NCI-H2107 (cell line): Measurements from ENCODE around the gene ZNF593OS.

Experiments
- DNase-seq: peaks from one replicate; lab custom pipeline; 2025; lab: John Stamatoyannopoulos, UW

The ZNF593OS gene

DNA sequence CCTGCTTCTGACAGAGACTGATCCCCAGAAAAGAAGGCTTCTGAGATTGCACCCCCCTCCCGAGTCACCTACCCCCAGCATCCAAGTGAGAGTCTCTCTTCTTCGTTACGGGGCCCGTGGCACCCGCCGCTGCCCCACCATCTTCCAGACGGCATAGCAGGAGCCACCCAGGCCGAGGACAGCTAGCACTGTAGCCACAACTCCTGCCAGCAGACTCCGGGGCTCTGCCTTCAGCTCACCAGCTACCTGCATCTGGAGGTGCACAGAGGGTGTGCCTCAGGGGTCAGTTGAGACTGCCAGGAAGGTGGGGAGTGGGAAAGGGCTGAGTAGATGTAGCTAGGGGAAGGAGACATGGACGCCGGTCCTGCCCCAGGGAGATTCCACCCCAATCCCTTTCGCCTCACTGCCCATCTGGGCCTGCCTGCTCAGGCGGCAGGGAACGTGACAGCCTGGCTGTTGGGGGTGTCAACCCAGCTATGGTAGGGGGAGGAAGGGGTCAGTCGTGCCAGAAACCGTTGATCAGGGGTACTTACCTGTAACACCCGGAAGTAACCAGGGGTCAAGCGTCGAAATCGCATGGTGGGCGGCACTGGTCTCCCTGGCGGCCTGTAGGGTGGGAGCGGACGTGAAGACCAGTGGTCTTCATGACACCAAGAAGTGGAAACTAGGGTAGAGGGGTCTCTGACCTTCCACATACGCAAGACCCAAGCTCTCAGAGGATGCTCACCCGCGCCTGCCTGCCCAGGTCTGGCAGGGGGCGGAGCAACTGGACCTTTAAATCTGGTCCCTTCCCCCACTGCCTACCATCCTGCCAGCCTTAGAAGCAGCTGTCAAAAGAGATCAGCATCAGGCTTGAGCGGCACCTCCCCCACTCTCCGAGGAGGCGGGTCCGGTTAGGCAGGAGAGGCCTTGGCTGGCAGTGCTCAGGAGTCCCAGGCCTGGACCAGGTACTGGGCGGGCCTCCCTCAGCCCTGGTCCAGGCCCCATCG, at the start of gene ZNF593OS:
TSS of gene ZNF593OS (minus strand) at position 749 of the 989 bp plus-strand sequence. CDS start at position 578, 171 bp downstream.
- no peak for DNase-seq

DNA sequence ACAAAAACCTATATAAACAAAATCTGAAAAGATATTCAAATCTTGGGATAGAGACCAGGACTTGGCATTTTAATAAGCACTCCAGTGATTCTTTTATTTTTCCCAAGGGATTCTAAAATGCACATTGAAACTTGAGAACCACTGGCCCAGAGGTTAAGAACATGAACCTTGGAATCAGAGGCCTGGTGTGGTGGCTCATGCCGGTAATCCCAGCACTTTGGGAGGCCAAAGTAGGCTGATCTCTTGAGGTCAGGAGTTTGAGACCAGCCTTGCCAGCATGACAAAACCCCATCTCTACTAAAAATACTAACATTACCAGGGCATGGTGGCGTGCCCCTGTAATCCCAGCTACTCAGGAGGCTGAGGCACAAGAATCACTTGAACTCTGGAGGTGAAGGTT, 49.5 kb upstream of the ZNF593OS start:
- DNase-seq: no peak

DNA sequence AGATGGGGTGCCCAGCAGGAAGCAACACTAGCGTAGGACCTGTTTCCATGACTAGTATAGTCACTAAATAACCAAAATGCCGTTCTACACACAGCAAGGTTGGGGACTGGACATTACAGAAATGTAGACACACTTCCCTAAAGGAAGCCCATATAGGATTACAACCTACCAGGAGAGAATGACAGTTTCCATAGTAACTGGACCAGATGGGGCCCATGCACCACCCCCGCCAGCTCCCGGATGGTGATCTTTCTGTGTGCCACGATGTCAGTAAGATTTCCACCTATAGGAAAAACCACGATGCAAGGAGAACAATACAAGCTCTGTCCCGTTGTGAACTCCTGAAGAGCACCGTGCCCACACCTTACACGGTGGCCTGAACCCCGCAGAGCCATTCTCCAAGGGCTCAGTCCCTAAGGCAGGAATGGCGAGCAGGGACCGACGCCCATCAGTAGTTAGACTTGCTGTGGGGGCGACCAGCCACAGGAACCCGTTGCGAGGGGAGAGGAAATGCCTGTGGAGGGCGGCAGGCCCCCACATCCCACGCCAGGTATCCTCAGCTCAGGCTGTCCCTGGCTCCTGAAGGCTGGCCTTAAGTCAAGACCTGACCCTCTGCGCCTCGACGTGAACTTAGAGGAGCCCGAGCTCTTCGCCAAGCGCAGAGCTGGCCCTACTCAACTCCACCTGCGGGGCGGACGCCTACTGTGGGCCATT, 48.7 kb upstream of the ZNF593OS start:
- DNase-seq: no peak

DNA sequence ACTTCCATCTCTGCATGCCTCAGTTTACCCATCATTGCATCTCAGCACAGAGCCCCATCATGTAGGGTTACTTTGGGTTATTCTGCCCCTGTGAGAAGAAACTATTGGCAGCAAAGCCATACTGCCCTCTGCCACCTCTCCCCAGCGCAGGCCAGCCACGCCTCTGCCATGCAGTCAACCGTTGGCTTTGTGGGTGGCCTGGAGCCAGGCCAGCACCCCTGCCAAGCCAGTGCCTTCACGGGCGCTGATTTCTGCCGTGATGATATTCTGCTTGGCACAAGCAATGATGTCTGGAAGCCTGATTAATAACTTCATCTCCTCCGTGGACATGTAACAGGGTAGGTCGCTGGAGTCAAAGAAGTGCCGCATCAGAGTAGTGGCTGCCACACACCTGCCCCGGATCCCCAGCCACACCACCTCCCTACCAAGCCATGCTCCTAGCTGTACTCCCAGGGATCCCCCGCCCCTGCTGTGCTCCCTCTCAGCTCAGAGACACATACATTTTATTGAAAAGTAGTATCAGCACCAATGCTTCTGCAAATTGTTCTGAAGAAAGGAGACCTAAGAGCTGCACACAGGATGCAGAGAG, 47.4 kb upstream of the ZNF593OS start:
- no peak for DNase-seq

DNA sequence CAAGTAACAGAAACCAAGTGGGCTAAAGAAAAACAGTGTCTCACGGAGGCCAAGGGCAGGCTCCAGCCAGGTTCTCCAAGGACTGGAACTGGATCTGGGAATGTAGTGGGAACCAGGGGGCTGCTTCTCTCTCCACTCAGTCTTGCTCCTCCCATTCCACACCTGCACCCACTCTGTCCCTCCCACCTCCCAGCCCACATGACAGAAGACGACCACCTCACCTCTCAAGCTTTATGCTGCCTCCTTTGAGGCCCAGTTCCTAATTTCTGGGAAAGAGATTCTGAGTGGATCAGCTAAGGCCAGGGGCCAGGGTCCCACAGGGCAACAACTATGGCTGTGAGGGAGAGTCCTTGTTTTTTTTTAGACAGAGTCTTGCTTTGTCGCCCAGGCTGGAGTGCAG, 43.6 kb upstream of the ZNF593OS start:
- DNase-seq: no peak

DNA sequence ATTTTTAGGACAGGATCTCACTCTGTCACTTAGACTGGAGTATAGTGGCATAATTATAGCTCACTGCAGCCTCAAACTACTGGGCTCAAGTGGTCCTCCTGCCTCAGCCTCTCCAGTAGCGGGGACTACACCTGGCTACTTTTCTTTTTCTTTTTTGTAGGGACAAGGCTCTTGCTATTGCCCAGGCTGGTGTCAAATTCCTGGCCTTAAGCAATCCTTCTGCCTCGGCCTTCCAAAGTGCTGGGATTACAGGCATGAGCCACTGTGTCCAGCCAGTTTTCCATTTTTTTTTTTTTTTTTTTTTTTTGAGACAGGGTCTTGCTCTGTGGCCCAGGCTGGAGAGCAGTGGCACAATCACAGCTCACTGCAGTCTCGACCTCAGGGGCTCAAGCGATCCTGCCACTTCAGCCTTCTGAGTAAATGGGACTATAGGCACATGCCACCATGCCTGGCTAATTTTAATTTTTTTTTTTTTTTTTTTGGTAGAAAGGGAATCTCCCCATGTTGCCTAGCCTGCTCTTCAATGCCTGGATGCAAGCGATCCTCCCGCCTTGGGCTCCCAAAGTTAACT, 41.8 kb upstream of the ZNF593OS start:
- DNase-seq: no peak

DNA sequence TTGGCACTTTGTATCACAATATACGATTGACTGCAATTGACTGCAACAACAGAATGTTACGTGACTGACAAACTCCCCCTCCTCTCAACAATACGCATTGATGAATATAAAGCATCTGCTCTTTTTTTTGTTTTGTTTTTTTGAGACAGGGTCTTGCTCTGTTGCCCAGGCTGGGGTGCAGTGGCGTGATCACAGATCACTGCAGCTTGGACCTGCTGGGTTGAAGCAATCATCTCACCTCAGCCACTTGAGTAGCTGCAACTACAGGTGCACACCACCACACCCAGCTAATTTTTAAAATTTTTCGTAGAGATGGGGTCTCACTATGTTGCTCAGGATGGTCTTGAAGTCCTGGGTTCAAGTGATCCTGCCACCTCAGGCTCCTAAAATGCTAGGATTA, 41.1 kb upstream of the ZNF593OS start:
- no peak for DNase-seq

DNA sequence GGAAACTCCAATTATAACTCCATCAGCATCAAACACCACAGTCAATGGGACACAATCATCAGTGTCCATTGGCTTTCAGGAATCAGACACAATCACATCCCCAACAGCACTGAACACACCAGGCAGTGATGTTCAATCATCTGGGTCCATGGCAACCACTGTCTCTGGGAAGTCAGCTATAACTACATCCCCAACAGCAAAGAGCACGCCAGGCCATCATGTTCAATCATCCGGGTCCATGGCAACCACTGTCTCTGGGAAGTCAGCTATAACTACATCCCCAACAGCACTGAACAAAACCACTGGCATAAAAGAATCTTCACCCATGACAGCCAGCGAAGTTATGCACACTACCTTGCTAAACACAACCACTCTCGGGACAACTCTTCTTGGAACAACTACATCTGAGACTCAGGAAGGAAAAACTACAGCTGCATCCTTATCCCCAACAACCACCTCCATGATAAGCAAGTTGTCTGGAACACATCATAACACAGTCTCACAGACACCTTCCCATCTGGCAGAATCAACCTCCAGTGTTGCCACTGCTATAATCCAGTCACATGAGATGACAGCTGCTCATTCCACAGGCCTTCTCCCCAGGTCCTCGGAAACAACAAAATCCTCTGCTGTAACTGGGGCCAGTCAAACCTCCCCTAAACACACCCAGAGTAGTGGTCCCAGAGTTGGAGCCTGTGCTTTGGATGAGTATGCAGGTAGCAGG, 38.7 kb upstream of the ZNF593OS start:
- no peak for DNase-seq

DNA sequence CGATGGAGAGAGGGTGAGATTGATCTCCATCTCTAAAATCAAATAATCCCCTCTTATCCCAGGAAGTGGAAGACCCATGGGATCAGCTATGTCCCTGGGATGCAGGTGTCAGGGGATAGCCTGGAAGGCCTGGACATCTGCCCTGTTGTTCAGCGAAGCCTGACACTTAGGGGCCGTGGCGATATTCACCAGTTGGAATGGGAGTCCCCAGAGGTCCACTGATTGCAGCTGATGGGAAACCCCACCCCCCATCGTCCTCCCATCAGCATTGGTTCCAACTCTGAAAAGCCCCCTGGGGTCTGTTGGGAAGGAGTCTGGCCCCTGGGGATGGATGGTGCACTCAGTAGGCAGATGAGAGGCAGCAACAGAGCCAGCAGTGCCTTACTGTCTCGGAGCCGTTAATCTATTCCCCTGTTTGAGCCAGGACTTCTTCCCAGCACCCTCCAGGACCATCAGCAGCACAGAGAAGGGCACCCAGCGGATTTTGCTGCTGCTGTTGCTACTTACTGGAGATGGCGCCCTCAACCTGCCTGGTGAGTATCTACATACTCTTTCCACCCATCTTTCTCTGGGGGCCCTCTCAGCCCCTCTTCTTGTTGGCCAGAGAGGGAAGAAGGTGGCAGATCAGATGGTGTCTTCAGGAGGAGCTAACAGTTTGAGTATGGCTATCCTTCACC, 32.1 kb upstream of the ZNF593OS start:
- DNase-seq: no peak

DNA sequence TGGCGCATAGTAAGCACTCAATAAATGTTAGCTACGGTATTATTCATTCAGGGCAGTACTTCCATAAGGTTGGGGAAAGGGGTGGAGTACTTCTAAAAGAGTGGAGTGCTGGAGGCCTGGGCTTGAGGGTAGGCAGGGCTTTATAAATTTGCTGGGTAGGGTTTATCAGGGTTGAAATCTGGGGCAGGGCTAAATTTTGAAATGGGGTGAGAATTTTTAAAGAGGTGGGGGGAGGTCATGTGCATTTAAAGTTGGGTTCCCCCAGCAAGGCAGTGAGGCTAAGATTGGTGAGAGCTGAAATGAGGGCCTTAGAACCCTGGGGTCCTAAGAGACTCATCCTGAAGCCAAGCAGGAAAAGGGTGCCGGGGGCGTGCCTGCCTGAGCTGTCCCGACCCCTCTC, 28.8 kb upstream of the ZNF593OS start:
- DNase-seq: no peak

DNA sequence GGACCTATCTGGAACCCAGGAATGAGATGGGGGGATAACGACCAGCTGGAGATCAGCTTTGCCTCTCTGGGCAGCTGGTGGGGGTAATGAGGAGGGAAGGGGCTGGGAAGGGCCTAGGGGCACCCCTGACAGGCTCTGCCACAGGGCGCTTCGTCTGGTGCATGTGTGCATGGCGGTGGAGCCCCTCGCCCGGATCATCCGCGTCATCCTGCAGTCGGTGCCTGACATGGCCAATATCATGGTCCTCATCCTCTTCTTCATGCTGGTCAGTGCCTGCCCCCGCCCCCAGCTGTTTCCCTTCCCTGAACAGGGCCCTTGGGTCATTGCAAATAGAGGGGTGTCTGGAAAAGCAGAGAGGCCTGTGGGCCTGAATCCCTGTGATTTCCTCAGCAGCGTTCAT, 26.2 kb upstream of the ZNF593OS start:
- no peak for DNase-seq

DNA sequence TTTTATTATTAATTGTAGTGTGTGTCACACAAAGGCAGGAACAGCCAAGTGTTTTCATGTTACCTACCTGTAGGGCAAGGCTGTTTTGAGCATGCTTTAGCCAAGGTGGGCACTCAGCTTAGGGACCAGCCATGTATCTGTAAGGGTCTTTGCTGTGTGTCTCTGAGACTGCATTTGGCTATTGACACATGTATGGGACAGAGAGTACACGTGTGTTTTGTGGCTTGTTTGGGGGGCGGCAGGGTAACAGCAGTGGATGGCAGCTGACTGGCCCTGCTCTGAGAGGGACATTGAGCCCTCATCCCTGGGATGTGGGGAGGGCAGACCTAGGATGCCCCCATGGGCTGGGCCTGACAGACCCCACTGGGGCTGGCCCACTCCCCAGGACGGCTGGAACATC, 25.7 kb upstream of the ZNF593OS start:
- no peak for DNase-seq

DNA sequence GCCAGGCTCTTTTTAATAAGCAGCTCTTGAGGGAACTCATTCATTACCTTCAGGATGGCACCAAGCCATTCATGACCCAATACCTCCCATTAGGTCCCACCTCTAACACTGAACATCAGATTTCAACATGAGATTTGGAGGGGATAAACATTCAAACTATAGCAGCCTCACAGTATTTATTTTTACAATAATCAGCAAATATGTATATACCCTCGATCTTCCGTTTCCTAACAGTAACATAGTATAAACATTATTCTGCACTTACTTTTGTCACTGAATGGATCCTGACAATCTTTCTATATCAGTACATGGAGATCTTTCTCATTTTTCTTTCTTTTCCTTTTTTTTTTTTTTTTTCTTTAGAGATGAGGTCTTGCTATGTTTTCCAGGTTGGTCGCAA, 24.2 kb upstream of the ZNF593OS start:
- no peak for DNase-seq

DNA sequence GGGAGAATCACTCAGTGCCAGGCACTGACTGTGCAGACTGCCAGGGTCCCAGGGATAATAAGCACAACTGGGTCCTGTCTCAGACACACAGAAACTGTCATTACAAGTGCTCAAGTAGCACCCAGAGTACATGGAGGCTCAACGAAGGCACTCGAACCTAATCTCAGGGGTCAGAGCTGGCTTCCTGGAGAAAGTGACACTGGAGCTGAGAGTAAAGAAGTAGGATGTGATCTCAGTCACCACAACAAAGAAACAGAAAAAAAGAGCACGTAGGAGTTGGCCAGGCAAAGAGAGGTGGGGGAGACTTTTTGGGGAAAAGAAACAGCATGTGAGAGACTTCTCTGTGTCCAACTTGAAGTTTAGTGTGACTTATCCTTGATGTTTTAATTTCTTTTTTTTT, 20.1 kb upstream of the ZNF593OS start:
- DNase-seq: no peak

DNA sequence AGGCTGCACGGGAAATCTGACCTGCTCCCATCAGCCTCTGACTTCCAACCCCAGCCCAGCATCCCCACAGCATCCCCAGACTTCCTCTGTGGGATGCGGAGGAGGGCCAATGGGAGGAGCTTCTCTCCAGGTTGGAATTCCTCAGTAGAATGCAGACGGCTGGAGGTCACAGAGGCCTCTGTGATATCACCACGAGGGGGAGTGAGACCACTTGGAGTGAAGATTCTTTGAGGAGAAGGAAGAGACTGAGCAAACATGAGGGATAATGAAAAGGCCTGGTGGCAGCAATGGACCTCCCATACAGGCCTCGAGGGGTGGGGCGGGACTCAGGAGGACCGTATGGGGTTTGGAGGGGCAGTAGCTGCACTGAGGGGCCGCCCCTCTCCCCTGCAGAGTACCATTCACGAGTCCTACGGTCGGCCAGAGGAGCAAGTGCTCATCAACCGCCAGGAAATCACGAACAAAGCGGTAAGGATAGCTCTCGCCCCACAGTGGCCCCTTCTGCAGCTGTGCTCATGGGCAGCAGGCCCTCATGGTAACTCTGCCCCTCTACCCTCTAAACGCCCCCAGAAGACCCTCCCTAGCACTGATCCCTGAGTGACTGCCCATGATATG, 18.8 kb upstream of the ZNF593OS start, which contains the start of gene CATSPER4:
TSS of gene CATSPER4 (plus strand) at position 230 of the 615 bp plus-strand sequence. CDS start at position 256, 26 bp downstream.
- no peak for DNase-seq

DNA sequence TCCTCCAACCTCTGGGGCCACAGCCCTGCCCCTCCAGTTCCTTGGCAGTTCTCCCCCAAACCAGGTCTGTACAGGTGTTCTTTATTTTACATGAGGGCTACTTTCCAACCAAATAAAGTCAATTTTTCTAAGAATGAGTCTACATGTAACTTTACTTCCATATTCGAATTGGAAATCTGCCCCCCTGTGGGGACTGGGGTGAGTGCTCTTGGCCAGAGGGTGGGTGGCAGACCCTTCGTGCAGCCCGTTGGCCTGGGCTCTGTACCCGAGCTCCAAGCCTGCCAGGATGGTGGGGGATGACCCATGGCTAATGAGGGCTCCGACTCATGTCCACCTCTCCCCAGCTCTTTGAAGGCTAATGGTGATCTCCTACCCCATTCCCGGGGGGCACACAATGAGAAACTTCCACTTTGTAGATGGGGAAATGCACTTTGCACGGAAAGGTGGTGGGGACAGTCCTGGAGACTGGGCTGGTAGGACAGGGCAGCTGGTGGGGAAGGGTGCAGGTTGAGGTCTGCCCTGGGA, 18.2 kb upstream of the ZNF593OS start:
- DNase-seq: no peak

DNA sequence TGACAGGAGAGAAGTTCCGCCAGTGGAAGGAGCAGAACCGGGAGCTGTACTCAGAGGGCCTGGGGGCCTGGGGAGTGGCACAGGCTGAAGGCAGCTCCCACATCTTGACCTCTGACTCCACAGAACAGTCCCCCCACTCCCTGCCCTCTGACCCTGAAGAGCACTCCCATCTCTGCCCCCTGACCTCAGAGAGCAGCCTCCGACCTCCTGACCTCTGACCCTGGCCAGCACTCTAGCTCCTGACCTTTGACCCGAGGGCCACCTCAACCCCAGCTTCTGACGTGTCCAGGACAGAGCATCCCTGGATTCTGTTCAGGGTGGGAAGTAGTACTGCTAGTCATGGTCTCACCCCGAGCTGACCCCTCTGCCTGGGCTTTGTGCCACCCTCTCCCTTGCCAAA, 17.7 kb upstream of the ZNF593OS start:
- DNase-seq: no peak

DNA sequence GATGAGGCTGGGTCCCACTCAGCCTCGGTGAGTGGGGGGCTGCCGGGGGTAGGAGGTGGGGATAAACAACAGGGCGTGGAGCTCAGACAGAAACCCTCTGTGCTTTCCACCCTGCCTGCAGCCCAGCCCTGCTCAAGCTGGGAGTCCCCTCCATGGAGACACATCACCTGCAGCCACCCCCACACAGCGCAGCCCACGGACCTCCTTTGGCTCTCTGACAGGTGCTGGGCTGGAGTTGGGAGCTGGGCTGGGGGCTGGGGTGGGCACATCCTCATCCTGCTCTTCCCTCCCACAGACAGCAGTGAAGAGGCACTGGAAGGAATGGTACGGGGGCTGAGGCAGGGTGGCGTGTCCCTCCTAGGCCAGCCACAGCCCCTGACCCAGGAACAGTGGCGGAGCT, 16.8 kb upstream of the ZNF593OS start:
- DNase-seq: no peak

DNA sequence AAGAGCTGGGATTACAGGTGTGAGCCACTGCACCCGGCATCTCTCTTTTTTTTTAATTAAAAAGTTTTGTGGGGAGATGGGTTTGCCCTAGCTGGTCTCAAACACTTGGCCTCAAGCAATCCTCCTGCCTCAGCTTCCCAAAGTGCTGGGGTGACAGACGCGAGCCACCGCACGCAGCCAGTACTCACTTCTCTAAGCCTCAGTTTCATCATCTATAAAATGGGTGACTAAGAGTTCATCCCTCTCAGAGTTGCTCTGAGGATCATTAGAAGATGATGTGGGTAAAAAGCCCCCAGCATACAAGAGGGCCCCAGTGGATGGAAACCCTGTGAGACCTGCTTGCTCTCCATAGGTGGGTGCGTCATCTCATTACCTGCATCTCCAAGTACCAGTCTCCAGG, 16.2 kb upstream of the ZNF593OS start:
- DNase-seq: no peak

DNA sequence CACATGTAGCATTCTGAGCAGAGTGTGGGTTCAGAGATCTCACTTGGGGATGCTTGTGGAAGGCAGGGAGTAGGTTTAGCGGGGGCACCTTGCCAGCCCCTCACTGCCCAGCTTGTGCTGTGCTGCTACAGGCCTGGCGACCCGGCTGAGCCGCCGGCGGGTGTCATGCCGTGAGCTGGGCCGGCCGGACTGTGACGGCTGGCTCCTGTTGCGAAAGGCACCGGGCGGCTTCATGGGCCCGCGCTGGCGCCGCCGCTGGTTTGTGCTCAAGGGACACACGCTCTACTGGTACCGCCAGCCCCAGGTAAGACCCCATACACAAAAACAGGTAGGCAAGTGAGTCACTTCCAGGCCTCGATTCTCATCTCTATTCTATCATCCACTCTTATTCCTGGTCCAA, 13.3 kb upstream of the ZNF593OS start:
- no peak for DNase-seq
